Activated naive CD8-positive, alpha-beta T cell treated with anti-CD3 and anti-CD28 coated beads, Interleukin-2, amount 10 ng/mL, durations not matched to agents 7 days and 5 days (primary cell): Measurements from ENCODE around the gene POMT2. TPM values are rescaled to one million over a fixed set of nuclear protein-coding genes. Genes with fewer than 3 reads are reported as not detected.
"Not testable (repeated sequence)": the region's sequence is repeated elsewhere in the genome, so short reads cannot be mapped to it uniquely, and the experiment has no call there.

Source experiments
- ATAC-seq: fragments of 150-1000 bp; cut with Tn5 transposase; one replicate; pipeline ENCODE4 v1.10.0; 2021; ENCODE audit warnings: low read depth, moderate library complexity
- POLR2A ChIA-PET: fragments of 350-600 bp; sonication (Branson Sonifier 250); formaldehyde crosslinking; loops from one replicate; lab custom pipeline; 2021; ENCODE audit warnings: antibody characterized with exemption; lab: Charles Lee
- DNase-seq: peaks from one replicate; pipeline ENCODE4 v3.0.0; 2021
- H3K27ac Mint-ChIP-seq: one replicate; pipeline ENCODE4 v1.8.0; 2022; ENCODE audit warnings: mild to moderate bottlenecking, mixed read lengths
- H3K27me3 Mint-ChIP-seq: one replicate; pipeline ENCODE4 v1.8.0; 2022; ENCODE audit warnings: mild to moderate bottlenecking, moderate library complexity, mixed read lengths
- H3K36me3 Mint-ChIP-seq: one replicate; pipeline ENCODE4 v1.8.0; 2021; ENCODE audit warnings: mild to moderate bottlenecking, mixed read lengths
- H3K4me1 Mint-ChIP-seq: one replicate; pipeline ENCODE4 v1.8.0; 2021; ENCODE audit warnings: mixed read lengths
- H3K4me3 Mint-ChIP-seq: one replicate; pipeline ENCODE4 v1.8.0; 2022; ENCODE audit warnings: mild to moderate bottlenecking, moderate library complexity, mixed read lengths
- H3K9me3 Mint-ChIP-seq: one replicate; pipeline ENCODE4 v1.8.0; 2021; ENCODE audit warnings: mixed read lengths
- total RNA-seq, 2 experiments: library from RNA; stranded (reverse); gene quantifications; one replicate each; pipeline ENCODE4 v1.2.3, GENCODE V29; 2021

Gene POMT2
- total RNA-seq, 2 experiments from 2014 or later = 9.3 to 10.6 TPM

DNA sequence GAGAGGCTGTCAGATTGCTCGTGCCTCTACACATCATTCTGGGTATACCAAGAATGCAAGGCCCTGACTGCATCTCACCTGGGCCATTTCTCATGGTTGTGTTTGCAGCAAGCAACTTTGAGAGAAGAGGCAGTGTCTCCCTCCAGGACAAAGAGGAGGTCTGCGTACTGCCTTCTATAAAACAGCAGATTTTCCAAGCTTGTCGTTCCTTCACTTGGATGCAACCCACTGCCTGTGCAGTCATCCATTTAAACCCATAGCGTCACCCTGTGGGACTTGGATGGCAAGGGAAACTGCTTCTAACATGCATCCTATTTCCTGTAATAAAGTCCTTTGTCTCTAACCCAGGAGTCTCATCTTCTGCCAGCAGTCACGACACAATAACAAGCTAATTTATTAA lies 1.3 kb downstream of the POMT2 start:
- Mint-ChIP-seq H3K9me3 (no peaks in the 10 kb centered on the region), H3K4me3 (peak overlapping the region; percentile 83), H3K4me1 (peaks cover 15% of the 10 kb centered on the region), H3K27ac (no peak overlapping the region), H3K27me3 (no peaks in the 10 kb centered on the region), H3K36me3 (no peaks in the 10 kb centered on the region)
- no peak for ATAC-seq
- POLR2A ChIA-PET = no interaction called here
- no peak for DNase-seq

DNA sequence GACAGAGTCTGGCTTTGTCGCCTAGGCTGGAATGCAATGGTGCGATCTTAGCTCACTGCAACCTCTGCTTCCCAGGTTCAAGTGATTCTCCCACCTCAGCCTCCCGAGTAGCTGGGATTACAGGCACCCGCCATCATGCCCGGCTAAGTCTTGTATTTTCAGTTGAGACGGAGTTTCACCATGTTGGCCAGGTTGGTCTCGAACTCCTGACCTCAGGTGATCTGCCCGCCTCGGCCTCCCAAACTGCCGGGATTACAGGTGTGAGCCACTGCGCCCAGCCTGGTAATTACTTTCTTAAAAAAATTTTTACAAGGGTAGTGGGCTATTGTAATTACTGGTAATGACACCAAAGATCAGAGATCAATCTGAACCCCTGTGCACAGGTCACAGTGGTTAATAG lies 1.9 kb downstream of the POMT2 start:
- peaks cover 15% of the 10 kb centered on the region for H3K4me1 Mint-ChIP-seq
- DNase-seq, H3K9me3 Mint-ChIP-seq, H3K4me3 Mint-ChIP-seq, POLR2A ChIA-PET, H3K27ac Mint-ChIP-seq, H3K27me3 Mint-ChIP-seq, H3K36me3 Mint-ChIP-seq, ATAC-seq: not testable (repeated sequence)

DNA sequence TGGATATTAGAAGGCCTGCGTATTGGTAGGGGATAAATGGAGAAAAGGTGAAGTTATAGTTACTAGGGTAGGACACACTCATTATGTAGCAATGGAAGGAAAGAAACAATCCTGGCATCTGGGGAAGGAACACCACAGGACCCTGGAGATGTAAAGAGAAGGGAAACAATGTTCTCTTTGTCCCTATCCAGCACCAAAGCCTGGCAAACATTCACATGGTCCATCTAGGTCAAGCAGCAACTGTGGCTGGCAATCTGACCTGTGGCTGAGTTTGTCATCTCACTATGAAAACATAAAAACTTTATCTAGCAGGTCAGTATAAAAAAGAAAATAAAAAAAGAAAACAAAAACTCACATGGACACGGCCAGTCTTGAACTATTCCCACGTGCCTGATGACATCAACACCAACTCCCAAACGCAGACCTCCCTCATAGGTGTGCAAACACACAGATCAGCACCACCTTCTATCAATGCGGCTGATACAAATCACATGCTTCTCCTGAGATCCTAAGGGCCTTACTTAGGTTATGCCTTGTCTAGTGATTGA lies 2.6 kb downstream of the POMT2 start:
- DNase-seq (no peak), ATAC-seq (no peak)
- H3K27me3 Mint-ChIP-seq = no peaks in the 10 kb centered on the region
- no peaks in the 10 kb centered on the region for H3K9me3 Mint-ChIP-seq
- no peaks in the 10 kb centered on the region for H3K36me3 Mint-ChIP-seq
- no peak overlapping the region for H3K27ac Mint-ChIP-seq
- H3K4me1 Mint-ChIP-seq = peaks cover 15% of the 10 kb centered on the region
- POLR2A ChIA-PET = no interaction called here
- no peak overlapping the region for H3K4me3 Mint-ChIP-seq

DNA sequence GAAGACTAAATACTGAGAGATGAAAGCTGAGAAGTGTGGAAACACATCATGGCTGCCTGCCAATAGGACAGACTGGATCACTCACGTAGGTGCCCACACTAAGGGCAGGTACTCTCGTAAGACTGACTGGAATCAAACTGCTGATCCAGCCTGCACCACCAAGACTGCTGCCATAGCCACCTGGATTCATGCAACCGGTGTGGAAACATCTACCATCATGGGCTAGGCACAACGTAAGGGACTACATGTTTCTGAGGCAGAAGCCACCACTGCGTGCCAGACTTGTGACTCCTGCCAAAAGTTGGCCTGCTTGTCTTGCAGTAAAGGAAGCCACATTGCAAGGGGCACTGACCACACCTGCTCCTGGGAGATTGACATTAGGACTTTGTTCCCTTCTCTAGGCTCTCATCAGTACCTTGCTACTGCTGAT lies 3.8 kb downstream of the POMT2 start:
- Mint-ChIP-seq H3K4me1 (peaks cover 6% of the 10 kb centered on the region), H3K27ac (no peak overlapping the region), H3K27me3 (no peaks in the 10 kb centered on the region), H3K4me3 (no peak overlapping the region), H3K36me3 (no peaks in the 10 kb centered on the region), H3K9me3 (no peaks in the 10 kb centered on the region)
- ATAC-seq = no peak
- POLR2A ChIA-PET = interaction anchor here (1.6 kb wide), 1 partner anchor 13 kb away, joined by 7 read pairs; no protein-coding TSS in a partner anchor
- no peak for DNase-seq

DNA sequence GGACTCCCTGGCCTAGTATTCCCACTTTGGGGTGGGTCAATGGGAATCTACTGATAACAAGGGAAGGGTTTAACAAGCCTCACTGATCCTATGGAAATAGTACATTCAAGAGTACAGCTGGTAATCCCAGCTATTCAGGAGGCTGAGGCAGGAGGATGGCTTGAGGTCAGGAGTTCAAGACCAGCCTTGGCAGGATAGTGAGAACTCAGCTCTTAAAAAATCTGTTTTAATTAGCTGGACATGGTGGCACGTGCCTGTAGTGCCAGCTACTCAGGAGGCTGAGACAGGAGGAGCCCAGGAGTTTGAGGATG lies 4.5 kb downstream of the POMT2 start:
- Mint-ChIP-seq H3K27me3 (no peaks in the 10 kb centered on the region), H3K27ac (no peak overlapping the region), H3K4me1 (peaks cover 5% of the 10 kb centered on the region), H3K36me3 (no peaks in the 10 kb centered on the region), H3K4me3 (no peak overlapping the region), H3K9me3 (no peaks in the 10 kb centered on the region)
- ATAC-seq (no peak), DNase-seq (no peak)
- POLR2A ChIA-PET = interaction anchor here (0.6 to 1.6 kb wide), 5 partner anchors 9 to 142 kb away, joined by 3 to 7 read pairs (median 4); partner anchors contain the start of genes AHSA1, SAMD15, TMED8 and VIPAS39

DNA sequence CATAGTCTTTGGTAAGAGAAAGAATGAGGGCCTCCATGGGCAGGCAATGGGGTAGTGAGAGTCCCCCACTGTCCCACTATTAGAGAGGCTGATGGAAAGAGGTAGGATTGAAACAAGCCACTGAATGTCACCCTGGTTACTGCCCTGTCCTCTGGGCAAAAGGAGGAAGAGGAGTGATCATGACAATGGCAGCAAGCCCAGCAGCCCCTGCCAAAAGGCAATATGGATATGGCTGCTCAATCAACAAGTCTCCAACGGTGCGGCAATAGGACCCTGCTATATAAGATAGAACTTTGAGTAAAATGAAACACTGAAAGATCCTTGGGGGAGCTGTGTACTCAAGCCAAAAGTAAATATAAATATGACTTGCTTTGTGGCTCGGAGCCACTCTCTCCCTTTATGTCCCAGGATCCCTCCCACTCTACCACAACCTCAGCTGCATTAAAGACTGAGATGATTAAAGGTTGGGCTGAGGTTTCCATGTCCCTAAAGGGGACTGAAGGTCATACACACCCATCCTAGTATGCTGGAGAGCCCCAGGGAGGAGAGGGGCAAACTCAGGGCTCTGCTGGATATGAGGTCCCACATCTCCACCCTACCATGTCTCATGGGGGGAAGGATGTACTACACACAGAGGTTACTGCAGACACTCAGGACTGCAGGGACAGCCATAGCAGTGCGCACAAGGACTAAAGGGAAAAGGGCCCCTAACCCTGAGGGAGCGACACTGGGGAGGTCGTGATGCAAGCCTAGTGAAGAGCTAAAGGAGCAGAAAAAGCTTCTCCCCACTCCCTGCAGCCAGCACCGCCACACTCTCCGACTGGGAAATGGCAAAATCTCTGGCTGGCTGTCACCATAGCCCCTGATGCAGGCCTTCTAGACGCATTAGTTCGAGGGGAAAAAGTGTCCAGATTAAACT lies 5.9 kb downstream of the POMT2 start:
- Mint-ChIP-seq H3K36me3 (peaks cover 1% of the 10 kb centered on the region), H3K4me1 (peaks cover under 1% of the 10 kb centered on the region), H3K27ac (no peak overlapping the region), H3K27me3 (no peaks in the 10 kb centered on the region), H3K4me3 (no peak overlapping the region), H3K9me3 (no peaks in the 10 kb centered on the region)
- POLR2A ChIA-PET = interaction anchor here (1.4 kb wide), 1 partner anchor 62 kb away, joined by 6 read pairs; the partner anchor contains the start of genes SAMD15 and TMED8
- no peak for ATAC-seq
- no peak for DNase-seq

DNA sequence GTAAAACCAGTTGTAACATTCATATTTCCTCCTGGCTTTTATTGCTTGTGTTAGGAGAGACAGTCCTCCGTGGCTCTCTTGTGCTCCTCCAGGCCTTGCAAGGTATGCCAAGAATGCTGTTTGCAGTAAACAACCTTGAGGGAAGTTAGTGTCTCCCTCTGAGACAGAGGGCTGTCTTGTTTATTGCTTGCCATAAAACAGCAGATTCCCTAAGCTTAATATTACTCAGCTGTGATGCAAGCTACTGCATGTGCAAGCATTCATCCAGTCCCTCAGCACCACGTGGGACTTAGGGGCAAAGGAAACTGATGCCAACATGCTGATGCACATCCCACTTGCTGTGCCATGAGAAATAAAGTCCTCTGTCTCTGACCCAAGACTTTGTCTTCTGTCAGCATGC lies 6.6 kb downstream of the POMT2 start:
- Mint-ChIP-seq H3K27ac (no peak overlapping the region), H3K4me3 (no peak overlapping the region), H3K4me1 (peaks cover 3% of the 10 kb centered on the region), H3K9me3 (no peaks in the 10 kb centered on the region), H3K36me3 (peaks cover 1% of the 10 kb centered on the region), H3K27me3 (no peaks in the 10 kb centered on the region)
- POLR2A ChIA-PET = no interaction called here
- DNase-seq (no peak), ATAC-seq (no peak)

DNA sequence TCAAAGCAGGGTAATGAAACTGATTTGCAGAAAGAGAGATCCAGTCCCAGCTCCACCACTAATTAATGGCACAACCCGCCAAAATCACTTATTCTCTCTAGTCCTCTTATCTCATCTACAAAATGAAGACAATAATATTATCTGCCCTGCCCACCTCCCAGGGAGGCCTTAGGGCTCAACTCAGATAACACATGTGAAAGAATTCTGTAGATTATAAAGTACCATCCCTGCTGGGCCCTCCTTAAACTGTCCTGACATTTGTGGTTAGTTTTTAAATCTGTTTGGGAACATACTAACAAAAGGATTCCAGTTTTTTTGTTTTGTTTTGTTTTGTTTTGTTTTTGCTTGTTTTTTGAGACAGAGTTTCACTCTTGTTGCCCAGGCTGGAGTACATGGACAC lies 7.3 kb downstream of the POMT2 start:
- Mint-ChIP-seq H3K27ac (no peak overlapping the region), H3K9me3 (no peaks in the 10 kb centered on the region), H3K4me1 (peaks cover 5% of the 10 kb centered on the region), H3K27me3 (no peaks in the 10 kb centered on the region), H3K4me3 (no peak overlapping the region), H3K36me3 (peaks cover 1% of the 10 kb centered on the region)
- POLR2A ChIA-PET = no interaction called here
- DNase-seq = no peak
- ATAC-seq = no peak

DNA sequence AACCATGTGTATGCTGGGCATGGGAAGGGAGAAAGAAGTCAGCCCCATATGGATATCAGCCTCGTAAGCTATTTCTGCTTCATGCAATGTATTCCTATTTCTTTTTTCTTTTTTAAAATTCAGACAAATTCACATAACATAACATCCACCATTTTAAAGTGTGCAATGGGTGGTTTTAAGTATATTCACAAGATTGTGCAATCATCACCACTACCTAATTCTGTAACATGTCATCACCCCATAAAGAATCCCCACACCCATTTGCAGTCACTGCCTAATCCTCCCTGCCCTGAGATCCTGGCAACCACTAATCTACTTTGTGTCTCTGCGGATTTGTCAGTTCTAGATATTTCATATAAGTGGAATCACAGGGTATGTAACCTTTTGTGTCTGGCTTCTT lies 9.5 kb downstream of the POMT2 start:
- POLR2A ChIA-PET = no interaction called here
- no peak overlapping the region for H3K4me3 Mint-ChIP-seq
- peaks cover 1% of the 10 kb centered on the region for H3K36me3 Mint-ChIP-seq
- peaks cover 5% of the 10 kb centered on the region for H3K4me1 Mint-ChIP-seq
- ATAC-seq = no peak
- no peak overlapping the region for H3K27ac Mint-ChIP-seq
- no peak for DNase-seq
- no peaks in the 10 kb centered on the region for H3K27me3 Mint-ChIP-seq
- no peaks in the 10 kb centered on the region for H3K9me3 Mint-ChIP-seq

DNA sequence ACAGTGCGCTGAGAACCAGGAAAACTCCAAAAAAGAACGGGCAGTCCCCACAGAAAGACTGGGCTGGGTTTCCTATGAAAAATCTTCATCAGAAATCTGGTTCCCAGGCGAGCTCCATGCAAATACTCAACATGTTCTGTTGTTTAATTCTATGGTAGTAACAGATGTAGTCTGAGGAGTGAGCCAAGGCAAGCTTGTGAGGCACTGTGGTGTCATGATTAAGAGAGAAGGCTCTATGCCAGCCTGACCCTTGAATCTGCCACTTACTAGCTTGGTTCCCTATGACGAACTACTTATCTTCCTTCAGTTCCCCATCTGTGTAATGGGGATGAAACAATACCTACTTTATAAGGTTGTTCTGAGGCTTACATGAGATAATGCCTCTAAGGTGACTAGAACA lies 10.7 kb downstream of the POMT2 start:
- Mint-ChIP-seq H3K4me1 (peaks cover 5% of the 10 kb centered on the region), H3K9me3 (no peaks in the 10 kb centered on the region), H3K27ac (no peak overlapping the region), H3K4me3 (no peak overlapping the region), H3K36me3 (peaks cover 1% of the 10 kb centered on the region), H3K27me3 (no peaks in the 10 kb centered on the region)
- no peak for ATAC-seq
- DNase-seq = no peak
- POLR2A ChIA-PET = no interaction called here

DNA sequence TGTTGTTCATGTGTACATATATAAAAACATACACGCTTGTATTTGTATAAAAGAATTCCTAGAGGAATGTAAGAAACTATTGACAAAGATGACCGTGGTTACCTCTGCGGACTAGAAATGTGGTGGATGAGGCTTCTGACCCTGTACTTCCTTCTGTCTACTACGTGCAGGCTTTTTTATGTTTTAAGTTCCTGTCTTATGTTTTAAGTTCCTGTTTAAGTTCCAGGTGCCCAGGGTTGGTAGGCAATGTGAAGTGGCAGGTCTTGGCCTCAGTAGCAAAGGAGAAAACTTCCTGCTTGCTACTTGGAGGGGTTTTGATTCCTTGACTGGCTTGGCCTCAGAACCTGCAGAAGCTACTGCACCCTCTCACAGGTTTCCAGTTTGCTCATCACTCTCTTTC lies 11.6 kb downstream of the POMT2 start:
- H3K4me3 Mint-ChIP-seq = no peak overlapping the region
- no peaks in the 10 kb centered on the region for H3K27me3 Mint-ChIP-seq
- peaks cover 1% of the 10 kb centered on the region for H3K36me3 Mint-ChIP-seq
- POLR2A ChIA-PET = interaction anchor here (1.2 kb wide), 1 partner anchor 12 kb away, joined by 3 read pairs; the partner anchor contains the start of genes GSTZ1 and POMT2
- H3K27ac Mint-ChIP-seq = peak overlapping the region; percentile 24
- no peaks in the 10 kb centered on the region for H3K9me3 Mint-ChIP-seq
- DNase-seq = no peak
- ATAC-seq = no peak
- peaks cover 5% of the 10 kb centered on the region for H3K4me1 Mint-ChIP-seq

DNA sequence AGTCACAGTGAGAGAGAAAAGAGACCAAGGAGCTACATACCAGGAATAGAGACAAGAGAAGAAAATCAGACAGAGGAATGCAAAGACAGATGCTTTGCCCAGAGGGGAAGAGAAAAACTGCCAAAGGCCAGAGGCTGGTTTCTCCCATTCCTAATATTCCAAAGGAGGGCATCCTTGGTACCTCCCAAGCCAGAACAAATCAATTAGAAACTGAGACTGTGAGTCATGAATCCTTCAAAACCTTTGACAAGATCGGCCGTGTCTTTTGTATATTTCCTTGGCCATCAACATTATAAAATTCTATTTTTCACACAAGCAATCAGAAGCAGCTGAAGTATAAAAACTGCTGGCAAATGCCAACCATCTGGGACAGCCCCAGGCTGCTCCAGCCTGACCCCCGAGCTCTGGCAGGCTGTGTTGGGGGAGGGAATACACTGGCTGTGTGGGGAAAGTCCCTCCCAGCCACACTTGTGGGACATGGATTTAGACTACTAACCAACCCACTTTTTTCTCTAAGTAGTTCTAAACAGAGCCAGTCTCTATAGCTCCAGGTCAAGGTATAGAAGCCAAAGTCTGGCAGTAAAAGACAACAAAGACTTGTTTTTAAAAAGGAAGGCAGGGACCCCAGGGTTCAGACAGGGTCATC lies 13.7 kb downstream of the POMT2 start:
- Mint-ChIP-seq H3K9me3 (no peaks in the 10 kb centered on the region), H3K4me3 (no peak overlapping the region), H3K36me3 (peaks cover 1% of the 10 kb centered on the region), H3K4me1 (peaks cover 13% of the 10 kb centered on the region), H3K27ac (no peak overlapping the region), H3K27me3 (no peaks in the 10 kb centered on the region)
- POLR2A ChIA-PET = interaction anchor here (1.0 kb wide), 1 partner anchor 9 kb away, joined by 3 read pairs; no protein-coding TSS in a partner anchor
- ATAC-seq = no peak
- no peak for DNase-seq

DNA sequence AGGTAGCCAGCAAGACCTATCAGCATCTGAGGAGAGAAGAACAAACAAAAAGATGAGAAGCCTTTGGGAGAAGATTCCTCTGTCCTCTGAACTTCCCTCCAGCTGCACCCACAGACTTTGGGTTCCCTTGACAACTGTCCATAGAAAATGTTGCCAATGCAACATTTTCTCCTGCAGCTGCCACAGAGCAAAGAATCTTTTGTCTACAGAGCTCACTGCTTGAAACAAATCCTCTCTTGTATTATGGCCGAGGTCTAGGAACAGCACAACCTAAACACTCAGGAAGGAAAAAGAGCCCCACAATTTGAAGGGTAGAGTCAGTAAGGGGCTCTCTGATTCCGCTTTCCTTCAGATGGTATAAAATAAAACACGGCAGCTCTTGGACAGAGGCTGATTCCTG lies 14.3 kb downstream of the POMT2 start:
- Mint-ChIP-seq H3K27me3 (no peaks in the 10 kb centered on the region), H3K36me3 (peaks cover 1% of the 10 kb centered on the region), H3K4me1 (peaks cover 13% of the 10 kb centered on the region), H3K27ac (no peak overlapping the region), H3K4me3 (no peak overlapping the region), H3K9me3 (no peaks in the 10 kb centered on the region)
- DNase-seq (no peak), ATAC-seq (no peak)
- POLR2A ChIA-PET = no interaction called here
